H1 (cell line): ENCODE measurements around the gene HIVEP2. TPM values are rescaled to one million over a fixed set of nuclear protein-coding genes. Genes with fewer than 3 reads are reported as not detected.

Experiments
- polyA plus RNA-seq, 7 experiments: library from polyadenylated mRNA; depleted of rRNA in 3 of 7; stranded (reverse) in 5 of 7; unstranded in 2 of 7; fragments of >200 nt in 5 of 7; fragments of 200-250 nt in 2 of 7; gene quantifications; 1 replicate in 5 of 7; 2 replicates in 1 of 7; 4 replicates in 1 of 7; pipeline versions ENCODE4 v1.2.1 to v1.2.3, GENCODE V29; 2011 to 2013; ENCODE audit warnings: missing spikeins in 2 of 7, mixed read lengths in 2 of 7
- total RNA-seq: library from RNA; stranded (reverse); fragmentation: NEBNext Ultra II Directional; extraction: Animal tissue kit (Norgen Biotek cat#: 25700); gene quantifications from 2 replicates; pipeline ENCODE4 v1.2.1, GENCODE V29; 2021

HIVEP2 gene
- total and polyA plus RNA-seq, 2 of the 8 experiments (the other 6 are each of a cell fraction or from before 2014, with no cell fraction given): 2.2 to 6.1 TPM

Other genes with a start within 250 kb of the HIVEP2 start
- 57.5 and 58.4 TPM in 2 replicates for gene AIG1, start 115.7 kb upstream of the HIVEP2 start, total RNA-seq
- gene AIG1, start 115.7 kb upstream of the HIVEP2 start, polyA plus RNA-seq (2011; rRNA removed): 48.8 and 56.6 TPM in 2 replicates